HepG2 (cell line): Measurements from ENCODE around the gene STAG3. TPM values are rescaled to one million over a fixed set of nuclear protein-coding genes. Genes with fewer than 3 reads are reported as not detected.

Source experiments
- ARHGAP35 ChIP-seq: sonication (generic); formaldehyde crosslinking; IDR thresholded peaks from 2 replicates; pipeline ENCODE4 v1.9.0; 2022; ENCODE audit warnings: mild to moderate bottlenecking, inconsistent platforms, moderate library complexity, missing genetic modification reagents, borderline replicate concordance
- CHD4 ChIP-seq: fragments of 200-600 bp; sonication (generic); IDR thresholded peaks from 2 replicates; pipeline ENCODE4 v1.7.0; 2017; ENCODE audit warnings: mild to moderate bottlenecking, low read length, borderline replicate concordance
- DPF2 ChIP-seq: sonication (generic); formaldehyde crosslinking; IDR thresholded peaks from 2 replicates; pipeline ENCODE4 v1.4.0; 2020; ENCODE audit warnings: mild to moderate bottlenecking, low read depth, missing genetic modification reagents, borderline replicate concordance
- GMEB1 ChIP-seq: sonication (generic); formaldehyde crosslinking; IDR thresholded peaks from 2 replicates; pipeline ENCODE4 v1.5.1; 2020; ENCODE audit warnings: missing genetic modification reagents, mild to moderate bottlenecking, borderline replicate concordance
- GMEB2 ChIP-seq: IDR thresholded peaks from 2 replicates; pipeline ENCODE4 v1.6.1; 2016; ENCODE audit warnings: missing biosample characterization, missing genetic modification reagents, low read depth
- ISL2 ChIP-seq: sonication (generic); formaldehyde crosslinking; IDR thresholded peaks from 2 replicates; pipeline ENCODE4 v1.5.0; 2020; ENCODE audit warnings: missing genetic modification reagents
- KAT8 ChIP-seq: IDR thresholded peaks from 2 replicates; pipeline ENCODE4 v1.6.1; 2016; ENCODE audit warnings: missing genetic modification reagents, missing compliant biosample characterization
- MEF2D ChIP-seq: sonication (generic); formaldehyde crosslinking; IDR thresholded peaks from 2 replicates; pipeline ENCODE4 v1.5.1; 2020; ENCODE audit warnings: mild to moderate bottlenecking, missing genetic modification reagents
- NR3C1 ChIP-seq: sonication (generic); formaldehyde crosslinking; IDR thresholded peaks from 2 replicates; pipeline ENCODE4 v1.4.0; 2020; ENCODE audit warnings: missing genetic modification reagents
- TBL1XR1 ChIP-seq: fragments of 150-350 bp; IDR thresholded peaks from 2 replicates; pipeline ENCODE4 v1.6.1; 2014; ENCODE audit warnings: borderline replicate concordance, low read length; ENCODE audit not compliant: partially characterized antibody
- TIGD3 ChIP-seq: sonication (generic); formaldehyde crosslinking; IDR thresholded peaks from 2 replicates; pipeline ENCODE4 v1.5.1; 2020; ENCODE audit warnings: mild to moderate bottlenecking, missing genetic modification reagents, borderline replicate concordance
- ZBTB46 ChIP-seq: sonication (generic); formaldehyde crosslinking; IDR thresholded peaks from 2 replicates; pipeline ENCODE4 v1.4.0; 2020; ENCODE audit warnings: mild to moderate bottlenecking, missing genetic modification reagents, borderline replicate concordance
- ZKSCAN5 ChIP-seq: sonication (generic); formaldehyde crosslinking; IDR thresholded peaks from 2 replicates; pipeline ENCODE4 v1.5.1; 2020; ENCODE audit warnings: mild to moderate bottlenecking, missing genetic modification reagents
- ZNF33A ChIP-seq: sonication (generic); formaldehyde crosslinking; IDR thresholded peaks from 2 replicates; pipeline ENCODE4 v1.5.1; 2020; ENCODE audit warnings: missing genetic modification reagents, mild to moderate bottlenecking, moderate library complexity, borderline replicate concordance
- ZNF432 ChIP-seq: sonication (generic); formaldehyde crosslinking; IDR thresholded peaks from 2 replicates; pipeline ENCODE4 v1.5.0; 2020; ENCODE audit warnings: missing genetic modification reagents, mild to moderate bottlenecking, borderline replicate concordance
- ZNF44 ChIP-seq: sonication (generic); formaldehyde crosslinking; IDR thresholded peaks from 2 replicates; pipeline ENCODE4 v1.5.1; 2020; ENCODE audit warnings: mild to moderate bottlenecking, missing genetic modification reagents
- ZNF687 ChIP-seq: sonication (generic); formaldehyde crosslinking; IDR thresholded peaks from 2 replicates; pipeline ENCODE4 v1.5.1; 2020; ENCODE audit warnings: mild to moderate bottlenecking, missing genetic modification reagents, moderate library complexity
- ZNF703 ChIP-seq: sonication (generic); formaldehyde crosslinking; IDR thresholded peaks from 2 replicates; pipeline ENCODE4 v1.5.1; 2020; ENCODE audit warnings: missing genetic modification reagents, mild to moderate bottlenecking, moderate library complexity, borderline replicate concordance
- ZNF839 ChIP-seq: sonication (generic); formaldehyde crosslinking; IDR thresholded peaks from 2 replicates; pipeline ENCODE4 v1.4.0; 2020; ENCODE audit warnings: missing genetic modification reagents, mild to moderate bottlenecking, borderline replicate concordance
- polyA plus RNA-seq, 8 experiments: library from polyadenylated mRNA; depleted of rRNA in 3 of 8; stranded (reverse) in 7 of 8; unstranded in 1 of 8; fragments of >200 nt; fragmentation: Illumina TruSeq in 4 of 8; extraction: Trizol in 4 of 8; gene quantifications; 2 replicates each; pipeline versions ENCODE4 v1.2.1 to v1.2.3, GENCODE V29; 2011 to 2016; ENCODE audit warnings: low read depth in 4 of 8, missing spikeins in 1 of 8, mixed read lengths in 1 of 8; ENCODE audit not compliant: insufficient read depth in 1 of 8
- total RNA-seq, 5 experiments: library from RNA; depleted of rRNA; stranded (reverse); fragments of >200 nt; fragmentation: Illumina TruSeq; extraction: Trizol; gene quantifications; 2 replicates each; pipeline ENCODE4 v1.2.3, GENCODE V29; 2016; ENCODE audit warnings: low read depth in 1 of 5

The STAG3 gene
- total and polyA plus RNA-seq, 2 of the 13 experiments (the other 11 are each of a cell fraction or from before 2014, with no cell fraction given) = 0.09 to 0.33 TPM

GRCh38 chr7:100247152-100247757, 69.5 kb downstream of the STAG3 start (continued):
- no peak for TF ChIP-seq ZBTB46 (CRISPR knock-in tag)
- TF ChIP-seq ZNF687 (CRISPR knock-in tag) = peak; percentile 72
- no peak for TF ChIP-seq TBL1XR1
- TF ChIP-seq GMEB2 (CRISPR knock-in tag) = no peak
- no peak for TF ChIP-seq CHD4
- TF ChIP-seq TIGD3 (CRISPR knock-in tag) = no peak
- no peak for TF ChIP-seq ZNF703 (CRISPR knock-in tag)
- TF ChIP-seq ZNF33A (CRISPR knock-in tag) = no peak
- TF ChIP-seq NR3C1 (CRISPR knock-in tag) = no peak
- TF ChIP-seq GMEB1 = no peak
- TF ChIP-seq DPF2 (CRISPR knock-in tag) = no peak
- TF ChIP-seq ZNF44 (CRISPR knock-in tag) = no peak
- no peak for TF ChIP-seq ZKSCAN5 (CRISPR knock-in tag)
- no peak for TF ChIP-seq MEF2D (CRISPR knock-in tag)
- peak; percentile 34; the same call in 1 of the 2 replicates for TF ChIP-seq ISL2 (CRISPR knock-in tag)
- peak; percentile 39; the same call in 1 of the 2 replicates for TF ChIP-seq KAT8 (CRISPR knock-in tag)
- no peak for TF ChIP-seq ARHGAP35 (CRISPR knock-in tag)
- TF ChIP-seq ZNF839 (CRISPR knock-in tag) = no peak
- no peak for TF ChIP-seq ZNF432 (CRISPR knock-in tag)
